K562 (cell line): ENCODE data around the gene SPATA3. TPM values are rescaled to one million over a fixed set of nuclear protein-coding genes. Genes with fewer than 3 reads are reported as not detected.

Experiments used
- CCNT2 ChIP-seq: IDR thresholded peaks from 2 replicates; pipeline ENCODE4 v1.6.1; 2011; ENCODE audit warnings: borderline replicate concordance, low read depth, mild to moderate bottlenecking, moderate library complexity, mixed read lengths, low read length; ENCODE audit not compliant: insufficient read length; ENCODE audit errors: extremely low read depth
- DACH1 ChIP-seq: fragments of 450-650 bp; IDR thresholded peaks from 2 replicates; pipeline ENCODE4 v1.6.1; 2018; ENCODE audit not compliant: partially characterized antibody
- FOS ChIP-seq: IDR thresholded peaks from 3 replicates; pipeline ENCODE4 v1.6.1; 2011; ENCODE audit not compliant: insufficient read length; ENCODE audit errors: extremely low read depth
- MAZ ChIP-seq, 2 experiments: fragments of 450-650 bp in 1 of 2; sonication (generic) in 1 of 2; formaldehyde crosslinking; IDR thresholded peaks in 1 of 2; conservative IDR thresholded peaks in 1 of 2; 2 replicates each; pipeline versions ENCODE4 v1.4.0 to v1.5.0; 2020; ENCODE audit warnings: mild to moderate bottlenecking in 1 of 2, missing genetic modification reagents in 1 of 2
- MTA2 ChIP-seq: fragments of 450-650 bp; IDR thresholded peaks from 2 replicates; pipeline ENCODE4 v1.6.1; 2016; ENCODE audit warnings: low read depth
- SIN3A ChIP-seq, 2 experiments: fragments of 150-350 bp in 1 of 2; IDR thresholded peaks; 2 replicates each; pipeline ENCODE4 v1.6.1; 2011 to 2016; ENCODE audit warnings: borderline replicate concordance in 2 of 2, low read depth in 2 of 2, low read length in 2 of 2, mild to moderate bottlenecking in 2 of 2, moderate library complexity in 2 of 2; ENCODE audit not compliant: control insufficient read depth in 1 of 2
- SMAD2 ChIP-seq: fragments of 150-350 bp; IDR thresholded peaks from 2 replicates; pipeline ENCODE4 v1.6.1; 2014; ENCODE audit warnings: low read depth, mild to moderate bottlenecking, low read length
- SP1 ChIP-seq: sonication (generic); formaldehyde crosslinking; IDR thresholded peaks from 2 replicates; pipeline ENCODE4 v1.8.1; 2022; ENCODE audit warnings: mild to moderate bottlenecking, missing genetic modification reagents
- TCFL5 ChIP-seq: fragments of 250-450 bp; sonication (Bioruptor Pico); conservative IDR thresholded peaks from 2 replicates; pipeline ENCODE4 v1.6.1; 2021; ENCODE audit warnings: mild to moderate bottlenecking, moderate library complexity, matching md5 sums
- THRAP3 ChIP-seq: fragments of 450-650 bp; IDR thresholded peaks from 2 replicates; pipeline ENCODE4 v1.6.1; 2016; ENCODE audit warnings: mild to moderate bottlenecking, inconsistent platforms, borderline replicate concordance
- ZNF57 ChIP-seq: fragments of 450-650 bp; formaldehyde crosslinking; IDR thresholded peaks from 2 replicates; pipeline ENCODE4 v1.4.0; 2020; ENCODE audit warnings: mild to moderate bottlenecking, moderate library complexity
- ZNF584 ChIP-seq: fragments of 200-800 bp; sonication (Bioruptor generic); IDR thresholded peaks from 2 replicates; pipeline ENCODE4 v1.6.1; 2016; ENCODE audit warnings: low read depth, mild to moderate bottlenecking, missing genetic modification characterization, missing compliant biosample characterization
- polyA plus RNA-seq, 8 experiments: library from polyadenylated mRNA; depleted of rRNA in 4 of 8; stranded (reverse) in 5 of 8; unstranded in 3 of 8; fragments of >200 nt; fragmentation: Nextera tagmentation in 2 of 8; fragmentation: Illumina TruSeq in 1 of 8; extraction: Ambion mirVana in 2 of 8; extraction: Trizol in 1 of 8; gene quantifications; 2 replicates each; pipeline versions ENCODE4 v1.2.1 to v1.2.3, GENCODE V29; 2011 to 2014; ENCODE audit warnings: inconsistent platforms in 1 of 8, missing spikeins in 1 of 8
- total RNA-seq, 7 experiments: library from RNA; depleted of rRNA in 6 of 7; stranded (reverse); fragments of >200 nt in 6 of 7; fragmentation: Illumina TruSeq in 2 of 7; extraction: Trizol in 2 of 7; gene quantifications; 2 replicates each; pipeline versions ENCODE4 v1.2.1 to v1.2.3, GENCODE V29; 2011 to 2021; ENCODE audit warnings: low replicate concordance in 1 of 7
- TF ChIP-seq, protein P1 (sequence below): fragments of 250-450 bp; sonication (Bioruptor Pico); IDR thresholded peaks from 2 replicates; pipeline ENCODE4 v1.5.0; 2021
- TF ChIP-seq, protein P2 (sequence below): fragments of 150-350 bp; conservative IDR thresholded peaks from 2 replicates; pipeline ENCODE4 v1.6.1; 2014; ENCODE audit warnings: low read length
- TF ChIP-seq, protein P3 (sequence below): IDR thresholded peaks from 2 replicates; pipeline ENCODE4 v1.6.1; 2011; ENCODE audit warnings: borderline replicate concordance, low read depth, mild to moderate bottlenecking, moderate library complexity, low read length; ENCODE audit not compliant: insufficient read depth, poor library complexity, severe bottlenecking
- TF ChIP-seq, protein P4 (sequence below): IDR thresholded peaks from 2 replicates; pipeline ENCODE4 v1.6.1; 2014; ENCODE audit warnings: antibody characterized with exemption
- TF ChIP-seq, protein P5 (sequence below), 2 experiments: fragments of 450-650 bp in 1 of 2; sonication (generic) in 1 of 2; formaldehyde crosslinking in 1 of 2; IDR thresholded peaks in 1 of 2; conservative IDR thresholded peaks in 1 of 2; 2 replicates each; pipeline versions ENCODE4 v1.6.1 to v1.8.1; 2016 to 2023; ENCODE audit warnings: mild to moderate bottlenecking in 2 of 2, moderate library complexity in 2 of 2, inconsistent platforms in 1 of 2, missing genetic modification reagents in 1 of 2

The SPATA3 gene
- total and polyA plus RNA-seq, 9 of the 15 experiments (the other 6 are each of a cell fraction or from before 2014, with no cell fraction given) = not detected

DNA sequence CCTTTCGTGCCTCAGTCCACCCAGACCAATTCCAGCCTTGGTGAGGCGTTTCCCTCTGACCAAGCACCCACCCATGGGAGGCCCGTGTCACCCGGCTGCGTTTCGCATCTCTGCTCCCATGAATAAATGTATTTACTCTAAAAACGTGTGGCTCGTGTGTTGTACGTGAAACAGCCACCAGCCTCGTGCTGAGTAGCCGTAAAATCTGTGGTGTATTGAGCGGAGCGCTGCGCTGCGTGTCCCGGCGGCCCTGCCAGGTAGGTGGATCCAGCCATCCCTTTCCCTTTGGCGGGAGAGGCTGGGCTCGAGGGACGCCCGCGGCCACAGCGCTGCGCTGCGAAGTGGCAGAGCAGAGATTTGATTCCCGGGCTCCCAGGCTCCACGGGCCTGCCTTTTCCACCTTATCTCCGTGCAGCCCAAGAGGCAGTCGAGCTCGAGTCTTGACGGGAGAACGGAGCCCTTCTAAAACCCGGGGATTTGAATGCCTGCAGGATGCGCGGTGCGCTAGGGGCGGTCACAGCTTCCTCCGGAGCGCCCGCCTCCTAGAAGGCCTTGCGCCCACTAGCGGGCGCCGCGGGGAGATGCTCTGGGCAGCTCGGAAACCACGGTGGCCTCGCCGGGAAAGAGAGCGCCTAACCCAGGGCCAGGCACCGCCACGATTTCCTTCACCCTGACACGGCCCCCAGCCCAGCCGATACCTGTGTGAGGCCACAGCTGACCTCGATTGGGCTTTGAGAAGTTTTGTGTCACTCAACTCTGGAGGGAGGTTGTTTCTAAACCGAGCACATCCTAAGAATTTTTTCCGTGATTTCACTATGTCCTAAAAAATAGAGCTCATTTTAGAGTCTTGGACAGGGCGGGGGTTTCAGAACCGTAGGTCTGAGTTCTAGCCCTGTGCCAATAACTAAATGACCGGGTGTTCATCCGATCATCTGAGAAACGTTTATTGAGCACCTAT is 56.9 kb downstream of the SPATA3 start (continued):
- TF ChIP-seq ZNF584 (CRISPR knock-in tag) = no peak
- TF ChIP-seq, protein P1, sequence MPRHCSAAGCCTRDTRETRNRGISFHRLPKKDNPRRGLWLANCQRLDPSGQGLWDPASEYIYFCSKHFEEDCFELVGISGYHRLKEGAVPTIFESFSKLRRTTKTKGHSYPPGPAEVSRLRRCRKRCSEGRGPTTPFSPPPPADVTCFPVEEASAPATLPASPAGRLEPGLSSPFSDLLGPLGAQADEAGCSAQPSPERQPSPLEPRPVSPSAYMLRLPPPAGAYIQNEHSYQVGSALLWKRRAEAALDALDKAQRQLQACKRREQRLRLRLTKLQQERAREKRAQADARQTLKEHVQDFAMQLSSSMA (CRISPR knock-in tag) = no peak
- TF ChIP-seq ZNF57 (CRISPR knock-in tag) = no peak
- no peak for TF ChIP-seq THRAP3
- no peak for TF ChIP-seq SIN3A (IDR thresholded peaks at IDR 0.05; ENCODE audit: borderline replicate concordance in 2 of 2, control insufficient read depth in 1 of 2, low read depth in 2 of 2, low read length in 2 of 2)
- no peak for TF ChIP-seq MTA2
- peak; percentile 26 for TF ChIP-seq CCNT2
- no peak for TF ChIP-seq TCFL5
- TF ChIP-seq, protein P2, sequence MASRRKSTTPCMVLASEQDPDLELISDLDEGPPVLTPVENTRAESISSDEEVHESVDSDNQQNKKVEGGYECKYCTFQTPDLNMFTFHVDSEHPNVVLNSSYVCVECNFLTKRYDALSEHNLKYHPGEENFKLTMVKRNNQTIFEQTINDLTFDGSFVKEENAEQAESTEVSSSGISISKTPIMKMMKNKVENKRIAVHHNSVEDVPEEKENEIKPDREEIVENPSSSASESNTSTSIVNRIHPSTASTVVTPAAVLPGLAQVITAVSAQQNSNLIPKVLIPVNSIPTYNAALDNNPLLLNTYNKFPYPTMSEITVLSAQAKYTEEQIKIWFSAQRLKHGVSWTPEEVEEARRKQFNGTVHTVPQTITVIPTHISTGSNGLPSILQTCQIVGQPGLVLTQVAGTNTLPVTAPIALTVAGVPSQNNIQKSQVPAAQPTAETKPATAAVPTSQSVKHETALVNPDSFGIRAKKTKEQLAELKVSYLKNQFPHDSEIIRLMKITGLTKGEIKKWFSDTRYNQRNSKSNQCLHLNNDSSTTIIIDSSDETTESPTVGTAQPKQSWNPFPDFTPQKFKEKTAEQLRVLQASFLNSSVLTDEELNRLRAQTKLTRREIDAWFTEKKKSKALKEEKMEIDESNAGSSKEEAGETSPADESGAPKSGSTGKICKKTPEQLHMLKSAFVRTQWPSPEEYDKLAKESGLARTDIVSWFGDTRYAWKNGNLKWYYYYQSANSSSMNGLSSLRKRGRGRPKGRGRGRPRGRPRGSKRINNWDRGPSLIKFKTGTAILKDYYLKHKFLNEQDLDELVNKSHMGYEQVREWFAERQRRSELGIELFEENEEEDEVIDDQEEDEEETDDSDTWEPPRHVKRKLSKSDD = no peak
- TF ChIP-seq, protein P3, sequence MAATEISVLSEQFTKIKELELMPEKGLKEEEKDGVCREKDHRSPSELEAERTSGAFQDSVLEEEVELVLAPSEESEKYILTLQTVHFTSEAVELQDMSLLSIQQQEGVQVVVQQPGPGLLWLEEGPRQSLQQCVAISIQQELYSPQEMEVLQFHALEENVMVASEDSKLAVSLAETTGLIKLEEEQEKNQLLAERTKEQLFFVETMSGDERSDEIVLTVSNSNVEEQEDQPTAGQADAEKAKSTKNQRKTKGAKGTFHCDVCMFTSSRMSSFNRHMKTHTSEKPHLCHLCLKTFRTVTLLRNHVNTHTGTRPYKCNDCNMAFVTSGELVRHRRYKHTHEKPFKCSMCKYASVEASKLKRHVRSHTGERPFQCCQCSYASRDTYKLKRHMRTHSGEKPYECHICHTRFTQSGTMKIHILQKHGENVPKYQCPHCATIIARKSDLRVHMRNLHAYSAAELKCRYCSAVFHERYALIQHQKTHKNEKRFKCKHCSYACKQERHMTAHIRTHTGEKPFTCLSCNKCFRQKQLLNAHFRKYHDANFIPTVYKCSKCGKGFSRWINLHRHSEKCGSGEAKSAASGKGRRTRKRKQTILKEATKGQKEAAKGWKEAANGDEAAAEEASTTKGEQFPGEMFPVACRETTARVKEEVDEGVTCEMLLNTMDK = peak; percentile 92
- peak; percentile 57 for TF ChIP-seq SP1
- TF ChIP-seq, protein P4, sequence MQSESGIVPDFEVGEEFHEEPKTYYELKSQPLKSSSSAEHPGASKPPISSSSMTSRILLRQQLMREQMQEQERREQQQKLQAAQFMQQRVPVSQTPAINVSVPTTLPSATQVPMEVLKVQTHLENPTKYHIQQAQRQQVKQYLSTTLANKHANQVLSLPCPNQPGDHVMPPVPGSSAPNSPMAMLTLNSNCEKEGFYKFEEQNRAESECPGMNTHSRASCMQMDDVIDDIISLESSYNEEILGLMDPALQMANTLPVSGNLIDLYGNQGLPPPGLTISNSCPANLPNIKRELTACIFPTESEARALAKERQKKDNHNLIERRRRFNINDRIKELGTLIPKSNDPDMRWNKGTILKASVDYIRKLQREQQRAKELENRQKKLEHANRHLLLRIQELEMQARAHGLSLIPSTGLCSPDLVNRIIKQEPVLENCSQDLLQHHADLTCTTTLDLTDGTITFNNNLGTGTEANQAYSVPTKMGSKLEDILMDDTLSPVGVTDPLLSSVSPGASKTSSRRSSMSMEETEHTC = no peak
- TF ChIP-seq, protein P5, sequence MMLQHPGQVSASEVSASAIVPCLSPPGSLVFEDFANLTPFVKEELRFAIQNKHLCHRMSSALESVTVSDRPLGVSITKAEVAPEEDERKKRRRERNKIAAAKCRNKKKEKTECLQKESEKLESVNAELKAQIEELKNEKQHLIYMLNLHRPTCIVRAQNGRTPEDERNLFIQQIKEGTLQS (IDR thresholded peaks at IDR 0.05) = no peak
- TF ChIP-seq, protein P5 (CRISPR knock-in tag; conservative IDR thresholded peaks at IDR 0.05) = no peak
- peak in 1 of 2 experiments; percentile 41; a peak in 1 of 4 replicates for TF ChIP-seq MAZ (CRISPR knock-in tag; conservative IDR thresholded peaks at IDR 0.05 in 1 of 2, IDR thresholded peaks at IDR 0.05 in 1 of 2)
- no peak for TF ChIP-seq FOS
- TF ChIP-seq SMAD2 = no peak
- TF ChIP-seq DACH1 = no peak
